Measurements from ENCODE around the gene CENPP. TPM values are rescaled to one million over a fixed set of nuclear protein-coding genes. Genes with fewer than 3 reads are reported as not detected.
A peak's percentile ranks its signal among the peaks of the same experiment; 100 is the strongest.

Gene CENPP
- total RNA-seq, 1 experiment from 2014 or later: 24.2 TPM

GRCh38 chr9:92501671-92502393, 176.1 kb downstream of the CENPP start:
- Histone ChIP-seq H3K36me3 (no peaks in the 10 kb centered on the region), H3K4me1 (peaks cover 9% of the 10 kb centered on the region; the same call in 1 of the 2 replicates), H3K9me3 (replicated peaks) (no peaks in the 10 kb centered on the region), H3K27me3 (no peaks in the 10 kb centered on the region), H3K27ac (no peak overlapping the region), H3K4me3 (no peak overlapping the region)
- peak; percentile 22 to 41 for DNase-seq

GRCh38 chr9:92503156-92503555, 177.4 kb downstream of the CENPP start:
- Histone ChIP-seq H3K4me1 (peaks cover 9% of the 10 kb centered on the region; the same call in 1 of the 2 replicates), H3K27me3 (no peaks in the 10 kb centered on the region), H3K27ac (no peak overlapping the region), H3K4me3 (no peak overlapping the region), H3K36me3 (no peaks in the 10 kb centered on the region), H3K9me3 (replicated peaks) (no peaks in the 10 kb centered on the region)
- DNase-seq: no peak

GRCh38 chr9:92504881-92505280, 179.1 kb downstream of the CENPP start:
- no peaks in the 10 kb centered on the region for H3K36me3 ChIP-seq
- H3K4me3 ChIP-seq: no peak overlapping the region
- no peak overlapping the region for H3K27ac ChIP-seq
- no peaks in the 10 kb centered on the region for H3K9me3 ChIP-seq (replicated peaks)
- no peaks in the 10 kb centered on the region for H3K27me3 ChIP-seq
- no peak for DNase-seq
- peaks cover 9% of the 10 kb centered on the region; the same call in 1 of the 2 replicates for H3K4me1 ChIP-seq

- DNase-seq: no peak
- no peak overlapping the region for H3K4me3 ChIP-seq
- no peak overlapping the region for H3K27ac ChIP-seq
- H3K27me3 ChIP-seq: no peaks in the 10 kb centered on the region
- peaks cover 9% of the 10 kb centered on the region; the same call in 1 of the 2 replicates for H3K4me1 ChIP-seq
- H3K9me3 ChIP-seq (replicated peaks): no peaks in the 10 kb centered on the region
- no peaks in the 10 kb centered on the region for H3K36me3 ChIP-seq
Observed at GRCh38 chr9:92506184-92506857, 180.6 kb downstream of the CENPP start.

- Histone ChIP-seq H3K27me3 (no peaks in the 10 kb centered on the region), H3K4me1 (peaks cover 9% of the 10 kb centered on the region; the same call in 1 of the 2 replicates), H3K9me3 (replicated peaks) (no peaks in the 10 kb centered on the region), H3K4me3 (no peak overlapping the region), H3K27ac (no peak overlapping the region), H3K36me3 (no peaks in the 10 kb centered on the region)
- no peak for DNase-seq
Observed at GRCh38 chr9:92507005-92507404, 181.3 kb downstream of the CENPP start.

- Histone ChIP-seq H3K9me3 (replicated peaks) (no peaks in the 10 kb centered on the region), H3K27me3 (no peaks in the 10 kb centered on the region), H3K4me1 (peaks cover 9% of the 10 kb centered on the region; the same call in 1 of the 2 replicates), H3K4me3 (no peak overlapping the region), H3K36me3 (no peaks in the 10 kb centered on the region), H3K27ac (no peak overlapping the region)
- DNase-seq: no peak
Observed at GRCh38 chr9:92507496-92507895, 181.7 kb downstream of the CENPP start.

GRCh38 chr9:92508018-92508820, 182.5 kb downstream of the CENPP start:
- DNase-seq: peak in 1 of 2 experiments; percentile 10
- Histone ChIP-seq H3K27me3 (no peaks in the 10 kb centered on the region), H3K4me3 (no peak overlapping the region), H3K27ac (no peak overlapping the region), H3K9me3 (replicated peaks) (no peaks in the 10 kb centered on the region), H3K36me3 (no peaks in the 10 kb centered on the region), H3K4me1 (peaks cover 9% of the 10 kb centered on the region; the same call in 1 of the 2 replicates)

GRCh38 chr9:92509050-92509449, 183.3 kb downstream of the CENPP start:
- Histone ChIP-seq H3K36me3 (no peaks in the 10 kb centered on the region), H3K9me3 (replicated peaks) (no peaks in the 10 kb centered on the region), H3K4me3 (no peak overlapping the region), H3K27me3 (no peaks in the 10 kb centered on the region), H3K4me1 (peaks cover 6% of the 10 kb centered on the region; the same call in 1 of the 2 replicates), H3K27ac (no peak overlapping the region)
- DNase-seq: no peak

GRCh38 chr9:92510747-92511146, 185.0 kb downstream of the CENPP start:
- Histone ChIP-seq H3K4me1 (peaks cover 6% of the 10 kb centered on the region; the same call in 1 of the 2 replicates), H3K27ac (no peak overlapping the region), H3K4me3 (no peak overlapping the region), H3K27me3 (no peaks in the 10 kb centered on the region), H3K9me3 (replicated peaks) (no peaks in the 10 kb centered on the region), H3K36me3 (no peaks in the 10 kb centered on the region)
- no peak for DNase-seq

GRCh38 chr9:92512622-92513021, 186.9 kb downstream of the CENPP start:
- no peaks in the 10 kb centered on the region for H3K4me1 ChIP-seq
- H3K9me3 ChIP-seq (replicated peaks): no peaks in the 10 kb centered on the region
- no peaks in the 10 kb centered on the region for H3K27me3 ChIP-seq
- H3K27ac ChIP-seq: no peak overlapping the region
- H3K36me3 ChIP-seq: no peaks in the 10 kb centered on the region
- H3K4me3 ChIP-seq: no peak overlapping the region
- no peak for DNase-seq

GRCh38 chr9:92513349-92513748, 187.6 kb downstream of the CENPP start:
- Histone ChIP-seq H3K9me3 (replicated peaks) (no peaks in the 10 kb centered on the region), H3K4me3 (no peak overlapping the region), H3K4me1 (no peaks in the 10 kb centered on the region), H3K27me3 (no peaks in the 10 kb centered on the region), H3K36me3 (no peaks in the 10 kb centered on the region), H3K27ac (no peak overlapping the region)
- DNase-seq: no peak

GRCh38 chr9:92514635-92515034, 188.9 kb downstream of the CENPP start:
- DNase-seq: no peak
- H3K36me3 ChIP-seq: no peaks in the 10 kb centered on the region
- H3K27ac ChIP-seq: no peak overlapping the region
- H3K4me1 ChIP-seq: no peaks in the 10 kb centered on the region
- H3K9me3 ChIP-seq (replicated peaks): no peaks in the 10 kb centered on the region
- no peaks in the 10 kb centered on the region for H3K27me3 ChIP-seq
- H3K4me3 ChIP-seq: no peak overlapping the region

GRCh38 chr9:92516521-92516920, 190.8 kb downstream of the CENPP start:
- no peak overlapping the region for H3K27ac ChIP-seq
- DNase-seq: no peak
- no peak overlapping the region for H3K4me3 ChIP-seq

GRCh38 chr9:92517046-92517445, 191.3 kb downstream of the CENPP start:
- Histone ChIP-seq H3K36me3 (no peaks in the 10 kb centered on the region), H3K27me3 (no peaks in the 10 kb centered on the region), H3K4me1 (no peaks in the 10 kb centered on the region), H3K4me3 (no peak overlapping the region), H3K27ac (no peak overlapping the region), H3K9me3 (replicated peaks) (no peaks in the 10 kb centered on the region)
- DNase-seq: no peak

More at GRCh38 chr9:92516521-92516920, 190.8 kb downstream of the CENPP start:
- Histone ChIP-seq H3K4me1 (no peaks in the 10 kb centered on the region), H3K36me3 (no peaks in the 10 kb centered on the region), H3K27me3 (no peaks in the 10 kb centered on the region), H3K9me3 (replicated peaks) (no peaks in the 10 kb centered on the region)

- Histone ChIP-seq H3K4me1 (no peaks in the 10 kb centered on the region), H3K27ac (no peak overlapping the region), H3K4me3 (no peak overlapping the region), H3K9me3 (replicated peaks) (no peaks in the 10 kb centered on the region), H3K27me3 (no peaks in the 10 kb centered on the region), H3K36me3 (no peaks in the 10 kb centered on the region)
- no peak for DNase-seq
Observed at GRCh38 chr9:92518199-92518598, 192.4 kb downstream of the CENPP start.

Measured in SJCRH30 (cell line).